Femur (tissue), 1 donor: ENCODE measurements around the gene AFG1L.
"Not testable (repeated sequence)": the region's sequence is repeated elsewhere in the genome, so short reads cannot be mapped to it uniquely, and the experiment has no call there.

ENCODE experiments used
- DNase-seq: peaks from one replicate; pipeline ENCODE4 v3.0.0-alpha.2; 2017

AFG1L gene

GRCh38 chr6:108528878-108529277 is 234.0 kb downstream of the AFG1L start:
- no peak for DNase-seq

DNA sequence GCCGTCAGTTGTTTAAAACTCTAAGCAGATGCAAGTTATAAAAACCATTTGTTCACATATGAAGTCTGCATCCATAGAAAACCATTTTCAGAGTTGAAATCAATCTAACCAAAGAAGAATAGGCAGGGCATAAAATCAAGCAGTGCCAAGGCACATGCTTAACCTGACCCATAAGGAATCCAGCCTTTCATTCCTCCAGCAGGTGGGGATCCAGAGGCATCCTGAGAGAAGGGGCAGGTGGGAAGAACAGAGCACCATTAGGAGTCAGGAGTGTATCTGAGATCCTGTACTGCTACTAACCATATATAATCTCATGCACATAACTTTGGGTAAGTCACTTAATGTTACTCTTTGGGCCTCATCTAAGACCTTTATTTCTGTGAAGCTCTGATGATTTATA is 236.5 kb downstream of the AFG1L start:
- no peak for DNase-seq

DNA sequence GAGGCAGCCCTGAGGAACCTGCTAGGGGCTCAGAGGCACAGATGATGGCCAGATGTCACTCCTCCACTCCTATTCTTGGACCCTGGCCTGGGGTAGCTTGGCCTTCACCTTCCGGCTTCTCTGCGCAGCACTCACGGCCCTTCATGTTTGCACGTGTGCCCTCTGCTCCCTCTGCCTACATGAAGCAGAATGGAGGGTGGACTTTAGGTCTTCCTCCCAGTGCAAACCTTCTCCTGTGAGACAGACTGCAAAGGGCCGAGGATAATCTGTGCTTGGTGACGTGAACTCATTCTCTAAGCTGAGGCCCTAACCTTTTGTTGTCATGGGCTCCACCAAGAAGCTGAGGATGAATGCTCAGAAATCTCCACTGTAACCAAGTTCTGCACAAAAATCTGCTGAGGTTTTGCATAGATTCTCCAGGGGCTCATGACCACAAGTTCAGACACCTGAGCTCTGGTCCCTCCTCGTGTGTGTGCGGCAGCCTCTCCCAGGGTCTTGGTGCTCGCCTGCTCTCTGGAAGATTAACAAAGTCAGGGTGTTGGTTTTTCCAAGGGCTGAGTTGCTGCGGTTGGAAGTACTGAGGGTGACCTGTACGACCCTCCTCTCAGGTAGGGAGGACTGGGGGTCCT is 240.4 kb downstream of the AFG1L start:
- no peak for DNase-seq

- not testable (repeated sequence) for DNase-seq
Observed at GRCh38 chr6:108535920-108536535, 241.2 kb downstream of the AFG1L start.

- peak; percentile 88 for DNase-seq
Observed at GRCh38 chr6:108541843-108542759, 247.2 kb downstream of the AFG1L start.

DNA sequence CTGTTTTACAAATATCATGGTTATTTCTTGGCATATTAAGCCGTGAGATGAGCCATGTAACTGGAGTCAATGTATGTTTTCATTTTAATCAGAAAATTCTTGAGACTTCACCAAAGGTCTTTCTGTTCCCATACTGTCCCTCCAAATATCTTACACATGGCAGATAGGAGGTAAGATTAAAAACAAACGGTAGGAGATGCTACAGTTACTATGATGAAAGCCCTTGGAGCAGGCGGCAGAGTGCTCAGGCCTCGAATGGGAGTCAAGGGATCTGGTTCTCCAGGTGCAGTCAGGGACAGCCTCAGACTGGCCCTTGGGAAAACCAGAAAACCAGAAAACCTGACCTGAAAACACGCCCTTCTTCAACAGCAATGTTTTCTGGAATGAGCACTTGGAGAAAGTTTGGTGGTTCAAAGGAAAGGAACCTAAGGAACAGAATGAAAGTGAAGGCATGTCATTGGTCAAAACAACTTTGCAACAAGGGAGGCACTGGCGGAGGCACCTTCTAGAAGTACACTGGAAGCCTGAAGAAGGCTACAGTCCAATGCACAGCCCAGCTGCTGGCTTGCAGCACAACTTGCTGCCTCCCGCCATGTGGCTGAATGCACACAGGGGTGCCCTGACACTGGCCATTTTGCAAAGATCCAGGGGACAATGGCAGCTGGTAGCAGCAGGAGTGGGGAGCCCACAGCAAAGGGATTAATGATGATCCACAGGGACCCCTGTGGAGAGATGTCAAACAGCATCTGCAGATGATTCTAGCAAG is 248.5 kb downstream of the AFG1L start:
- no peak for DNase-seq

DNA sequence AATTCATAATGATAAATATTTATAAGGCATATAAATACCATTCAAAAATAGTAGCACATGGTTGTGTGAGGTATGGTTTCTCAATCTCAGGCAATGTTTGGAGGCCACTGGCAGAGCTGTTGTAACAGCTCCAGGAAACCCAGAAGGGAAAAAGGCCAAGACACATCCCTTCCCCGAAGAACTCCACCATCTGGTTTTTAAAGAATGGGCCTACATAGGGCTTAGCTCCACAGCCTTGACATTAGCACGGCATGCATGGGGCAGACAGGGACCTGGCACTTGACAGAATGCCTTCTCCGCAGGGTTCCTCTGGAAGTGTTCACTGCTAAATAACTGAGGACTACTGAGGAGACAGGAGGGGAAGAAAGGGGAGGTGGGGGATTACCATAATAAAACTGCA is 249.8 kb downstream of the AFG1L start:
- no peak for DNase-seq

GRCh38 chr6:108546079-108547049 is 251.5 kb downstream of the AFG1L start:
- DNase-seq, result no peak

DNA sequence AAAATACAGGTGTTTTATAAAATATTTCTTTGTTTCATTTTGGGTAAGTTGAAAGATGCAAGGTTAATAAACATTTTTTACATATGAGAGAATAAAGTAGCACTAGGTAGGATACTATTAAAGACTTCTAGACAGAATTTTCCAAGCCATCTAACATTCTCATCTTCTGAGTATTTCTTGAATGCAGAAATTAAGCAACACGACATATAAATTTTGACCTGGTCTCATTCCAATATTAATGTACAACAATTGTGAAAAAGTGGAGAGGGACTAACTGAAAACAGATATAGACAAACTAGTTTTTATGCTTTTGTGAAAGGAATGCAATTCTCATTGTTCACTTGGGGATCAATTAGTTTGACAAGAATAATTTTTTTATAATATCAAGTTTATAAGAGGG is 254.4 kb downstream of the AFG1L start:
- no peak for DNase-seq

DNA sequence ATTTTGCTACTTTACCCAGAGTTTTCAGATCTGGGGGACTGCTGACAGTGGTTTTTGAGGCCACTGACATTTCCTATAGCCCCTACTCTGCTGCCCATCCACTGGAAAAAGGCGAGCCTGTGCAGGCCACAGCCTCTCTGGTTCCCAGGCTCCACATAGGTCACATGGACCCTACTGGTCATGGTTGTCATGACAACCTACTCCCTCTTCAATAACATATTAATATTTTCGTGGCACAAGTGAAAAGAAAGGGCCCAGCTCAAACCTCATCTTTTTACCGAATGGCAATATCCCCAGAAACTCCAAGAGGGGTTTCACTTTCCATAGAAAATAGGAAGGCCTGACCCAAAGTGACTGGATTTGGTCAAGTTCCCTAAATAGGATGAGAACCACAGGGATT is 254.9 kb downstream of the AFG1L start:
- no peak for DNase-seq

- no peak for DNase-seq
Observed at GRCh38 chr6:108550256-108550655, 255.4 kb downstream of the AFG1L start.

DNA sequence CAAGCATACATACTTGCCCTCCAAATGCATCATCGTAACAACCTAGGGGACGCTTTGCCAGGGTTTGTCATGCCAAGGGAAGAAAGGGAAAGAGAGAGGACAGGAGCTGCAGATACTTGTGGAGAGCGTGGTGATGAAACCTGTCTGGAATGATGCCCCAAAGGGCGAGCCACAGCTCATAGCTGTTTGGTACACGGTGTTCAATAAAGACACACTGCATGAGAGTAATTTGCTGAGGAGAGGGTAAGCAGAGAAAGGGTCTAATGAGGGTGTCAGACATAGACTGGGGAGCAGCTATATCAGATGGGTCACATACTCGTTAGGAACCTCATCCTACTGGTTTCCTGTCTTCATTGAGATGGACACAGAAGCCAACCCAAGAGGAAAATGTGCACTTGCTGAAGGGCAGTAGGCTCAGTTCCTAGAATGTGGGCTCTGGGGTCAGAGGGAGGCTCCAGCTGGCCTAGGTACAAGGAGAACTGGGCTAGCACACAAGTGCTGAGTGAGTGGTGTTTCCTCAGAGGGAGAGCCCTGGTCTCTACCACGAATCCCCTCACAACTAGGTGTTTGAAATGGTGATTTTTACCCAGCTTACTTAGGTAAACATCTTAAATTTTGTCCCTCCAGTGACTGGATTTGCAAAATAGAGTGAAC is 260.7 kb downstream of the AFG1L start:
- no peak for DNase-seq

- DNase-seq, result no peak
Observed at GRCh38 chr6:108556250-108556649, 261.4 kb downstream of the AFG1L start.

DNA sequence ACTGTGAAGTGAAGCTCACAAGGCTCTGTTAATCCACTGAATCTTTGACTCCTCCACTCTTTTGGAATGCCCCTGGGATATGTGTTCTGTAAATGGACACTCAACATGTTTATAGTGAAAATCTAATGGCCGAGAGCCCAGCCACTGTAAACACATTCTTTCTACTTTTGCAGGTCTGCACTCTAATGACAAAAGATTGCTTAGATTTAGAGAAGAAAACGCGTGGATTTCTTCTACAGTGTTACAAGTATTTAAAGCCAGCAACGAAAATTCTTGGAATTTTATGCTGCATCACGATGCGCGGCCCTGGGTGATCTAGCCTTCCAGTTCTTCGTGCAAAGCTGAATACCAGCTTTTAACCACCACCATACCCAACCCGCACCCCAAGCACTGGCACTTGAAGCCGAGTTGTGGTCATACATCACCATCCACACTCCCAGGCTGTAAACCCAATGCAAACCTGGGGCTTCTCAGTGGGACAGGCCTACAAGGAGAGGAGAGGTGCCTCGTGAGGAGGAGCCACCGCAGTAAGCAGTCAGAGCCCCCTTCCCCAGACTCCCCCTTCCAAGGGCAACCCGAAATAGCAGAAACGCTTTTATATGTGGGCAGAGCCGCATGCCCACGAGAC is 262.1 kb downstream of the AFG1L start:
- DNase-seq, result no peak

- DNase-seq, result peak; percentile 44
Observed at GRCh38 chr6:108557494-108558371, 262.9 kb downstream of the AFG1L start.

GRCh38 chr6:108558372-108559096 is 263.7 kb downstream of the AFG1L start:
- DNase-seq, result peak; percentile 99

DNA sequence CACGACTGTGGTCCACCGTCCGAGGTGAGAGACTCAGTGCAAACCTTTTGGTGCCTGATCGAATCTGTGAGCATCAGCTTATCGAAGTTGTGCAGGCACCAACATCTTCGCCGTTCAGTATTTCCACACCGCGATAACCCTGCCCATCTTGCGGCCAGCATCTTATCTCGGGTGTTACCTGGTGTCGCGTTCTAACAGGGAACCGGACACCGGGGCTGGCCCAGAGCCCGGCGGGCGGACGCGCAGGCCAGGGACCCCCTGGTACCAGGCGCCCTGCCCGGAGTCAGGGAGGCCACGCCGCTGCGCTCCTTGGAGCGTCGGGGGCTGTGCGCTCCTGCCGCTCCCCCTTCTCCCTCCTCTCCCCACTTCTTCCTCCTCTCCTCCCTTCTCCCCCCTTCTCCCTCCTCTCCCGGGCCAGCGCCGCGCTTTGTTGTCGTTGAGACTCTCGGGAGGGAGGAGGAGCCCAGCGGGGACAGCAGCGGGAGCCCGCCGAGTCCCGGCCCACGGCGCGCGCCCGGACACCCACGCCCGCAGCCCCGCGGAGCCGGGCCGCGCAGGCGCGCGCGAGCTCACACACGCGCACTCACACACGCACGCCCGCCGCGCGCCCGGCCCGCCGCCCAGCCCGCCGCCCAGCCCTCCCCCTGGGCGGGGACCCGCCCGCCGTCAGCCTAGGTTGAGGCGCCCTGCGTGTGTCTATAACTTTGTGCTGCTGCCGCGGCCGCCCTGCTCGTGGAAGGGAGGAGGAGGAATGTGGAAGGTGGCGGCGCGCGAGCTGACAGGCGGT is 264.4 kb downstream of the AFG1L start:
- peak; percentile 94 for DNase-seq

GRCh38 chr6:108559884-108560462 is 265.1 kb downstream of the AFG1L start:
- DNase-seq, result peak; percentile 91
